Activated effector memory CD4-positive, alpha-beta T cell treated with anti-CD3 and anti-CD28 coated beads, Interleukin-2, amount 50 U/mL, for 16 hours (primary cell): ENCODE data around the gene ARID1B.
A peak's percentile ranks its signal among the peaks of the same experiment; 100 is the strongest.

Experiments used
- DNase-seq: peaks from one replicate; pipeline ENCODE4 v3.0.0-alpha.2; 2020

Gene ARID1B

DNA sequence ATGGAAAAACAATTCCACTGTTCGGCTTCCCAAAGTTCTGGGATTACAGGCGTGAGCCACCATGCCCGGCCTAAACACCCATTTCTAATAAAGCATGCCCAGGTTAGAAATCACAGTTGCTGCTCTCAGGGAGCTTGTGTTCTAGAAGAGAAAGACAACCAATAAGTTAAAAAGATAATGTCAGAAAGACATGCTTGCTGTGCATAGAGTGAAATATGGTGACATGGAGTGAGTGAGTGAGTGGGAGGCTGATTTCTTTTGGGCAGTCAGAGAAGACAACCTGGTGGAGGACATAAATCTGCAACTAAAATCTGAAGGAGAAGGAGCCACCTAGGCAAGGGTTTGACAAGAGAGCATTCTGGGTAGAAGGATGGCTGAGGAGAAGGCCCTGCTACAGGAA is 222.6 kb downstream of the ARID1B start:
- DNase-seq, result no peak

- DNase-seq, result no peak
These were observed 224.5 kb downstream of the ARID1B start for GRCh38 chr6:157001716-157002115.

GRCh38 chr6:157002774-157003173 is 225.6 kb downstream of the ARID1B start:
- DNase-seq, result no peak

GRCh38 chr6:157005940-157006339 is 228.8 kb downstream of the ARID1B start:
- no peak for DNase-seq

GRCh38 chr6:157008568-157008967 is 231.4 kb downstream of the ARID1B start:
- DNase-seq, result no peak

- no peak for DNase-seq
These were observed 235.2 kb downstream of the ARID1B start for GRCh38 chr6:157012355-157012754.

- no peak for DNase-seq
These were observed 236.6 kb downstream of the ARID1B start for GRCh38 chr6:157013649-157014304.

DNA sequence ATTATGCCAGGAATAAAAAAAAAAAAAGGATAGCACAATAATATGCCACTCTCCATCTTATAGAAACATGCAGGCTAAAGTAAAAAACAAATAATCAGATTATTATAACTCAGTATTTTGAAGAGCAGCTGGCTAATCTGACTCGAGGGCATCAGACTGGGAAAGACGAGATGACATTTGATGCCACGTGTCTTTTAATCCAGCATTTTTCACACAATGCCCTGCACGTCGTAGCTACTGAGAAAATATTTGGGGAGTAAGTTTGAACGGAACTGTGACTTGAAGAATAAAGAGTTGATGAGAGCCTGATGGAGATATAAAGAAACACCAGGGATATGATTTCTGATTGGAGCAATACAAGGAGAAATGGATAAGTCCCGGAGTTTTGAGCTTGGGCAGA is 237.7 kb downstream of the ARID1B start:
- no peak for DNase-seq

DNA sequence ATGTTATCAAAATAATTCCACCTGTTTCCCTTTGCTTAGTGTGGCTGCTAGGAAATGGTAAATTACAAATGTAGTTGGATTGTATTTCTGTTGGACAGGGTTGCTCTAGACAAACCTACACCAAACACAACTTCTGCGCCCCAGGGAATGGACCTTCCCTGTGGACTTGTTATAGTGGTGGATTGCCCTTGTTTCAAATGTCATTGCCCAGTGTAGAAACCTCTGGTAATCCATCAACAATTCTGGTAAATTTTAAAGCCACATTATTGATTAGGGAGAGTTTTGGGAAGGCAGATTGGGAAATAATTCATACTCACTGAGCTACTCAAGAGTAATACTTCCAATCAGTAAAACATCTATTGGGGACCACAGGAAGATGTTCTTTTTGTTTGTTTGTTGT is 239.8 kb downstream of the ARID1B start:
- no peak for DNase-seq

GRCh38 chr6:157017861-157018260 is 240.7 kb downstream of the ARID1B start:
- DNase-seq, result no peak

- no peak for DNase-seq
These were observed 242.0 kb downstream of the ARID1B start for GRCh38 chr6:157019115-157019641.

DNA sequence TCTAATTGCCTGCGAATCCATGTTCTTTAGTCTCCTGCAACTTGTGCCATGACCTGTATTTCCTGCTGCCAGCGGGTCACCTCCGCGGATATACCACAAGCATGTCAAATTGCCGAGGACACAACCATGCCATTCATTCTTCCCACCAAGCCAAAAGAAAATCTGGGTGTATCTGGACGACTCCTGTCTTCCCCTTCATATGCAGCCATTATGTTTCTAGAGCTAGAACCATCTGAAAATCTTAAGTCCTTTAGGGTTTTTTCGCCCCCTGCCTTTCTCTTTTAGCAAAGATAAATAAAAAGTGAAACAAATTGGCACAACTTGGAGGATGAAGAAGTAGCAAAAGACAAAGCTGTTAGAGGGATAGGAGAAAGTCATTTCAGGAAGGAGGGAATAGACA is 242.6 kb downstream of the ARID1B start:
- DNase-seq, result no peak

DNA sequence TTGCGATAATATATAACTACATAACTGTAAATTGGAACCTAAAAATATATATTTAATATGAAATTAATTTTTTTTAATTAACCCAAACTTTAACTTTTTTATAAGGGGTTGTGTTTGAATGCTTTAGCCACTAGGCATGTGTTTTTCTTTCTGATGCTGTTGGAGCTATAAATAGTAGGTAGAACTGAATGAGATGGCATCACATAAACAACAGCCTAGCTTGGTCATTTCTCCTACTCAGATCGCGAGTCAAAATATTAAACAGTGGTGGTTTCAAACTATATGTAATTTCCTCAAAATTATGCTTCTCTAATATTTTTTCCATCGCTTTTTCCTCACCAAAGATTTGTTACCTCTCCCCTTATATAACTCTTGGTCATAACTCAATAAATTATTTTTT is 243.2 kb downstream of the ARID1B start:
- no peak for DNase-seq

DNA sequence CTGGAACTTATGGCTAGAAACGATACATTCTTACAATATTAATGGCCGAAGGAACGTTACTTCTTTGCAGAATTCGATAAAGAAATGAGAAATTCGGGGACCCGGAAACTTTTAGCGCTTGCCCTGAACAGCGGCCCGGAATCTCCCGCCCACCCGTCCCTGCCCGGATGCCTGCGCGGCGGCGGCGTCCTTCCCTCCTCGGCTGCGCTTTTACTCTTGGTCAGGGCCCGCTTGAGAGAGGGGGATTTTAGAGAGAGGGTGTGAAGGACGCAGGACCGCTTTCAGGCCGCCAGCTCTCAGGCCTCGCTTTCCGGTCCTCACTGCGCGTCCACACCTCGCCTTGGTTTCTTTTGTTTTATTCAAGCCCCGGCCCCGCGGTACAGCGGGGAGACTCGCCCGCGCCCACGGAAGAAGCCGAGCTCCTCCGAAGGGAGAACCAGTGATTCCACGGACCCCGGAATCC is 243.7 kb downstream of the ARID1B start:
- peak; percentile 84 for DNase-seq

- DNase-seq, result peak; percentile 96
These were observed 244.3 kb downstream of the ARID1B start for GRCh38 chr6:157021344-157021992.

DNA sequence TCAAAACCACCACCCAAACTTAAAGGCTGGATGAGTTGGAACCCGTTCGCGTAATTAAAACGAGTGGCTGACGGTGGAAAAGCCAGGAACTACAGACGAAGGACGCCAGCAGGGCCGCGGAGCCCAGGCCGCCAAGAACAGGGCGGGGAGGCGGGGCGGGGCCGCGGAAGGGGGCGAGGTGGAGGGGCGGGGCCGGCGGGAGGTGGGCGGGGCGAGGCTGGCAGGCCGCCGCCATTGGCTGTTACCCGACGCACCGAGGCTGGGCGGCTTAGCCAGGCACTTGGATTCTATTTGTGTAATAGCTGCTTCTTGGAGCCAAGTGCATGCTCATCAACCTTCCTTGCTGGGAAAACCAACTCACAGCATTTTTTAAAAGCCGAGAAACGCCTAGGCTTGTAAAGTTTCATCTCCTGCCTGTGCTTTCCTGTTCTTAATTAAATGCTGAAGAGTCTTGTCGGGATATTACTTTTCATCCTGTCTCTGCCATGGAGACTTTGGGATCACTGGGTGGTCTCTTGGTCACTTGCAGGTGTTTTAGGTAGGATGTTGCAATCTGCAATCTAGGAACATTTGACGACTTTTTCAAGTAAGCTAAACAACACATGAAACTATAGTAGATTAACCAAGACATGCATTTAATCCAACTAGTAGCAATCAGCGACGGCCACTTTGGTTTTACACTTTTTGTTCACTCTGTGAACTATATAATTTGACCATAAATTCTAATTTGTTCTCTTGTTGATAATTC is 245.0 kb downstream of the ARID1B start:
- DNase-seq, result peak; percentile 93

- no peak for DNase-seq
These were observed 246.8 kb downstream of the ARID1B start for GRCh38 chr6:157023958-157024357.

- no peak for DNase-seq
These were observed 247.6 kb downstream of the ARID1B start for GRCh38 chr6:157024745-157025144.

GRCh38 chr6:157025437-157025836 is 248.3 kb downstream of the ARID1B start:
- no peak for DNase-seq

DNA sequence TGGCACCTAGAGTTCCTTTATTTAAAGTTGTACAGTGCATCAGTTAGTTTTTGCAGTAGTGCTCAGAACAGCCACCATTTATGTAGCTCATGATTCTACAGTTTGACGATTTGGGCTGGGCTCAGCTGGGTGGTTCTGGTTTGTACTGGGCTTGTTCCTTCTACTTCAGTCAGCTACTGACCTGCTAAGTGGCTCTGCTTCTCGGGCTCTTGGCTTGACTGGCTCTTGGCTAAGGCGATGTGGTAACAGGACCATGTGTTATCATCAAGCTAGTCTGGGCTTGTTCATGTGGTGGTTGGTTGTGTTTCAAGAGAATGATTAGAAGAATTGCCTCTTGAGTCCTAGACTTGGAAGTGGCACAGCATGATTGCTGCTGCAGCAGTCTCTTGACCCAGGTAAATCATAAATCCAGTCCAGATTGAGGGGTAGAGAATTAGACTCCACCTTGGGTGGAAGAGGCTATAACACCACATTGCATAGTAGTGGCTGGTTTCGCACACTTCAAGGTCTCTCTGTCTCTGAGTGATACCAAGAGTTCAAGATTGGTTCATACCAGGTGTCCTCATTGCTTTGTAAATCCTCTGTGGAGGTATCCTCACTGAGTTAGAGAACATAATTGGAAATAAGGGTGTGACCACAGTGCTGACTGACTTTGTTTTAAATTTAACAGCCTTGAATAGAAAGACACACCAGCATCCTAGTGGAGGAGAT is 253.0 kb downstream of the ARID1B start:
- no peak for DNase-seq

DNA sequence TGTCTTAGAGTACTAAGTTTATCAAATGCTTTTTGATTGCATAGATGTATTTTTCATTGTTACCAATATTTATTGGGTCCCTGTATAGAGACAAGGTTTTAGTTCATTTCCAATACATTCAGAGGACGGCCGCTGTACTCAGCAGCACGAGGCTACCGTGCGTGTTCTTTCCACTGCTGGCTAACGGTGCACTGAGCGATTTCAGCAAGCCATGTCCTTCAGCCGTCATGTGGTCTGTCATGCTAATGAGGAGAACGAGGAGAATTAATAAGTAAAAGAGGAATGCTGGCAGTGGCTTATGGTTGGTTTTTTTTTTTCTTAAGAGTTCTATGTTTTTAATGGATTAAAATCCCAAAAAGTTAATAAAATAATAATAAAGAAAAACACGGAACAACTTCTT is 253.6 kb downstream of the ARID1B start:
- no peak for DNase-seq

DNA sequence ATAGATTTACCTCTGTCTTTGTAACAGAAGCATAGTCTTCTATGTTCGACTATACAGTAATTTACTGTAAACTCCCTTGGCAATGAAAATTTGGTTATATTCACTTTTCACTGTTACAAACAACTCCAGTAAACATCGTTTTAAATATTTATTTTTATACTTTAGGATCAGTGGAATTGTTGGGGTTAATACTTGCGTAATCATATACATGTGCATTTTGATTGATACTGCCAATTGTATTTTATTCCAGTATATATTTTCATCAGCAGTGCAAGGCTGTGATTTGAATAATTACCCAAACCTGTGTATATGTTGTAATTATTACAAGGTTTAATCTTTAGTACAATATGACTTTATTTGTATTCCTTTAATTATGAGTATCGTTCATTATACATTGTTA is 255.7 kb downstream of the ARID1B start:
- no peak for DNase-seq
